Omental fat pad (tissue), 4 donors: ENCODE results near the gene HMCN1. TPM values are rescaled to one million over a fixed set of nuclear protein-coding genes. Genes with fewer than 3 reads are reported as not detected.
"Not testable (repeated sequence)": the region's sequence is repeated elsewhere in the genome, so short reads cannot be mapped to it uniquely, and the experiment has no call there.

Source experiments
- ATAC-seq: fragments of 150-250 bp; one replicate; pipeline ENCODE4 v1.9.1; 2016; ENCODE audit warnings: mild to moderate bottlenecking, moderate library complexity; ENCODE audit not compliant: low FRiP score
- DNase-seq: peaks from one replicate; pipeline ENCODE4 v3.0.0-alpha.2; 2019; ENCODE audit warnings: low spot score
- total RNA-seq, 4 donors: library from RNA; depleted of rRNA; stranded (reverse); fragments of >200 nt; gene quantifications; one replicate each; pipeline ENCODE4 v1.1.0, GENCODE V29; 2016
- TF ChIP-seq, protein P1 (sequence below), 3 donors: fragments of 450-650 bp; IDR thresholded peaks; one replicate each; pipeline ENCODE4 v1.5.1; 2016 to 2017; ENCODE audit warnings: antibody characterized with exemption in 3 of 3, mild to moderate bottlenecking in 3 of 3, moderate library complexity in 2 of 3

The HMCN1 gene
- total RNA-seq, 4 donors from 2014 or later, result 5.2 to 45.9 (median 12.7) TPM

DNA sequence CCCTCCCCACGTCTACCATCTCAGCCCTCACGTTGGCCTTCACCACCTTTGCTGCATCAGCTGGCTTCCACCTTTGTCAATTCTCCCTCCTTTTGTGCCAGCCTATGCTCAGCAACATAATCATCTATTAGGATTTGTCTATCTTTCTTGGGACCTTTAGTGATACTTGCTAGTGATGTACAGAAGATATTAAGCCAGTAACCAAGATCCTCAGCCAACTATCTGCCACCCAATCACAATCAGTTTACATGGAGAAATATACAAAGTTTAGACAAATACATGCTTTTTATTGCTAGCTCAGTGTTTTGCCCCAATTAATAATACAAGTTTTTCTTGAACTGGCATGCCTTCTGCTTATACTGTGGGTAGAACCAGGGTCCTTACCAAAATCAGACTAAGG lies 468.6 kb downstream of the HMCN1 start:
- TF ChIP-seq, protein P1, sequence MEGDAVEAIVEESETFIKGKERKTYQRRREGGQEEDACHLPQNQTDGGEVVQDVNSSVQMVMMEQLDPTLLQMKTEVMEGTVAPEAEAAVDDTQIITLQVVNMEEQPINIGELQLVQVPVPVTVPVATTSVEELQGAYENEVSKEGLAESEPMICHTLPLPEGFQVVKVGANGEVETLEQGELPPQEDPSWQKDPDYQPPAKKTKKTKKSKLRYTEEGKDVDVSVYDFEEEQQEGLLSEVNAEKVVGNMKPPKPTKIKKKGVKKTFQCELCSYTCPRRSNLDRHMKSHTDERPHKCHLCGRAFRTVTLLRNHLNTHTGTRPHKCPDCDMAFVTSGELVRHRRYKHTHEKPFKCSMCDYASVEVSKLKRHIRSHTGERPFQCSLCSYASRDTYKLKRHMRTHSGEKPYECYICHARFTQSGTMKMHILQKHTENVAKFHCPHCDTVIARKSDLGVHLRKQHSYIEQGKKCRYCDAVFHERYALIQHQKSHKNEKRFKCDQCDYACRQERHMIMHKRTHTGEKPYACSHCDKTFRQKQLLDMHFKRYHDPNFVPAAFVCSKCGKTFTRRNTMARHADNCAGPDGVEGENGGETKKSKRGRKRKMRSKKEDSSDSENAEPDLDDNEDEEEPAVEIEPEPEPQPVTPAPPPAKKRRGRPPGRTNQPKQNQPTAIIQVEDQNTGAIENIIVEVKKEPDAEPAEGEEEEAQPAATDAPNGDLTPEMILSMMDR (IDR thresholded peaks at IDR 0.05), result no peak
- ATAC-seq, result no peak
- DNase-seq, result no peak

DNA sequence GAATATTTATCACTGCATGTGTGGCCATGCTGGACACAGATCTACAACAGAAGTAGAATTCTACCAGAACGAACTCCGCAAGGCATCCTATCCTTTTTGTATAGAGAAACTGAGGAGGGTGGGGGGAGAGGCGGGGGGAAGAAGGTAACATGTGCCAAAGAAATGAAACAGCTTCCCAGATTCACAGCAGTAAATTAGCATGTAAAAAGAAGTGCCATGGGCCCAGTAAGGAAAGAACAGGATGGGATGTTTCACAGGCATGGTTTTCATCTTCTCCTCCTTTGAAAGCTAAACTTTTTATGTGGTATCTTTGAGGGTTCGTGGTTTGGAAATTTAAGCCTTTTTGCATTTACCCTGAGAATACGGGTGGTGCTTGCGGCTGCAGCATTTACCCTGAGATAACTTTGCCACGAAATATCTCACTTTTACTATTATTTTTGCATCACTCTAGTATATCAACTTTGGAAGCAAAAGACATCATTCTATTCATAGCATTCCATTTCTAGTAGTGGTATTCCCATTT lies 471.9 kb downstream of the HMCN1 start:
- DNase-seq, result no peak
- TF ChIP-seq, protein P1 (IDR thresholded peaks at IDR 0.05), result no peak

DNA sequence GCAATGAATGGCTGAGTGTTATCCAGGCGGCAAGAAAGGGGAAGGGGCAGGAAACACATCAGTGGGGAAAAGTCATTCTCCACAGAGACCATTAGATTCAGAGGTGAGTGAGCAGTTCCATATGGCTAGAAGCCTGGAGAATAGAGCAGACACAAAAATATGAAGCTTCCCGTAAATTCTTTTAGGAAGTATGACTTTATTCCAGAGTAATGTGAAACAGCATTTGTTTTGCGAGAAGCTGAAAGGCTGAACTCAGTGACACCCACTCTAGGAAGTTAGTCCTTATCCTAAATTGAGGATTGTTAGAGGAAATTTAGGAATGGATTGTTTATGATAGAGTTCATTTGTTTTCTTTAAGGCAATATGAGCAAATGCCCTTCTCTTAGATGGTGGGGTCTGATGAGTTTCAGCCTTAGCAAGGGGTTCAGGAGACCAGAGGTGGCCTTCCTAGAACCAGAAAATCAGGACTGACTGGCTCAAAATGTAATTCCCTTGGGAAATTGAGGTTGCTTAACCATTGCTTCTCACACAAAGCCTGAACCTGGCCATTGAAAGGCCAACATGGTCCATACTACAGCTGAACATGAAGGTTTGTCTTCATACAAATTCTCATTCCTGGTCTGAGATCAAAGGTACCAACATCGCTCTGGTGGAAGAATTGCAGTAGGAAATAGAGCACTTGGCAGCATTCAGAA lies 473.3 kb downstream of the HMCN1 start:
- TF ChIP-seq, protein P1 (IDR thresholded peaks at IDR 0.05), result no peak
- no peak for DNase-seq
- no peak for ATAC-seq

More for the DNA sequence above, 471.9 kb downstream of the HMCN1 start:
- ATAC-seq, result no peak

DNA sequence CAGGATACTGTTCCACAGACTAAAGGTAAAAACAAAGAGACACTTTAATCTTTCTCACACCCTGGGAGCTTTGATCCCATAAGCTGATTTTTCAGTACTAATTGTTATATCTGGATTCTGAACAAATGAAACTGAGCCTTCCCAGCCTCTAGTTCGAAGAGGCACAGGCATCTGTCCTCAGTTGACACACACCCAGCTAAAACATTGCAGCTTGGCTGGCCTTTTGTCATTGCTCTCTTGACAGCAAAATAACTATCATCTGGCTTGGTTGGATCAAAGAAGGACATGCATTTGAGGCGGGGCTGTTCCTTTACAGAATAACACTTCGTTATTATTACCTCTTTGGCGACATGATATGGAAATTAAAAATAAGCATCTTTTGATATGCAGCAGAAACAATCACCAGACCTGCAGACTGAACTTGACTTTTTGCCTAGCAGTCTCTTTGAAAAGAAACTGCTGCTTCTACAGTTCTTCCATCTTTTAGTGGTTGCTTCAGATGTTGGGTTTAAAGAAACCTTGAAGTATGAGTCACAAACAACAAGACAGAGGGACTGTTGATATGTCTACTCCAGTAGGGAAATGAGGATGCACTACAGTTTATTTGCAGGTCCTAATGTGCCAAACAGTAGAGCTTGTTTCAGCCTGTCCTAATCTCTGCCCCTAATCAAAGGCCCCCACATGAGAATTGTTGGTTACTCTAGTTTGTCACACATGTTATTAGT lies 474.4 kb downstream of the HMCN1 start:
- ATAC-seq, result no peak
- TF ChIP-seq, protein P1 (IDR thresholded peaks at IDR 0.05), result no peak

DNA sequence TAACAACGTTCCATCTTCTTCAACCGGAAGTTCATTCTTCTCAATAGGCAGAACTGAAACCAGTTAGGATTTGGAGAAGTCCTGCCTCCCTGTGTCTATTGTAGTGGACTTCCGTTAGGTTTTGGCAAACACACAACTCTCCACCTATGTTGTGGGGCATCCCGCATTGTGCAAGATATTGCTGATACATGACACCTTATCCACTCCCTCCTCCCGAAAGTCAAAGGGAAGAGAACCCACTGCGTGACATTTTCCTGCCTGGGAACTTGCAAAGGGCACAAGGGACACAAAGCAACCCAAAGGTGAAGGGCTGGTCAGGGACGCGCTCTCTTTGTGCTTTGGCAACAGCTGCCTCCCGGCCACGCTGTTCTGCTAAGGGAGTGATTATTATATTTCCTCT lies 476.1 kb downstream of the HMCN1 start:
- no peak for ATAC-seq
- TF ChIP-seq, protein P1 (IDR thresholded peaks at IDR 0.05), result no peak

More for the DNA sequence above, 474.4 kb downstream of the HMCN1 start:
- no peak for DNase-seq

DNA sequence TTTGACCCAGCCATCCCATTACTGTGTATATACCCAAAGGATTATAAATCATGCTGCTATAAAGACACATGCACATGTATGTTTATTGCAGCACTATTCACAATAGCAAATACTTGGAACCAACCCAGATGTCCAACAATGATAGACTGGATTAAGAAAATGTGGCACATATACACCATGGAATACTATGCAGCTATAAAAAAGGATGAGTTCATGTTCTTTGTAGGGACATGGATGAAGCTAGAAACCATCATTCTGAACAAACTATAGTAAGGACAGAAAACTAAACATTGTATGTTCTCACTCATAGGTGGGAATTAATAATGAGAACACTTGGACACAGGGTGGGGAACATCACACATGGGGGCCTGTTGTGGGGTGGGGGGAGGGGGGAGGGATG lies 477.4 kb downstream of the HMCN1 start:
- not testable (repeated sequence) for ATAC-seq, DNase-seq

More for the DNA sequence above, 476.1 kb downstream of the HMCN1 start:
- no peak for DNase-seq

DNA sequence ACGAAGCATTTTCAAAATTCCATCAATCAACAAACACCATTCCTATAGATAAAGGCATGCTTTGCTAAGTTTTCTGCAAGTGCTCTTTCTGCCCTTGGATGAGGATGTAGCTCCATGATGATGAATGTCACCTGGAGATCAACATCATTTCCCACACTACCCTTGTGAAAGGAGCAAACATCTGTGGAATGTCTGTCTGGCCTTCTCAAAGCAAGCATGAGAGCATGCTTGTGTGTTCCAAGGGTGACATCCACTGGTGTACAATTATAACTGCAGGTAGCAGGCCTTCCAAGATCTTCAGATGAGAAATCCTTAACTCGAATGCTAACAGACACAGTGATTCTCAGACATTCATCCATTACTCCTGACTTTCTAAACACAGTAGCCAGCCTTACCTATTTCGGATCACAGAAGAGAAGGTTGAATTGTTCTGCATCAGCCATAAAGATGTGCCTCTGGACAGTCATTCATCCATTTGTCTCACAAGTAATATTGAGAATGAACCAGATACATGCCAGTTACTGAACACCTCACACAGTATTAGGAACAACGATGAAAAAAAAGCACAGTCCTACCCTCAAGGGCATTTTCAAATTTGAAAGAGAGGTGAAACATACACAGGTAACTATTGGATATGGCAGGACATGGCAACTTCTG lies 478.5 kb downstream of the HMCN1 start:
- peak; percentile 89 for ATAC-seq
- no peak for DNase-seq
- TF ChIP-seq, protein P1 (IDR thresholded peaks at IDR 0.05), result no peak
